BE2C (cell line): ENCODE measurements around the gene CNOT9.

Experiments
- DNase-seq: peaks from one replicate; pipeline ENCODE4 v3.0.0-alpha.2; 2020
- H3K27me3 ChIP-seq: fragments of 250-450 bp; sonication (Bioruptor Pico); 2 replicates; pipeline ENCODE4 v1.5.1; 2020; ENCODE audit warnings: mild to moderate bottlenecking
- H3K36me3 ChIP-seq: fragments of 250-450 bp; sonication (Bioruptor Pico); 2 replicates; pipeline ENCODE4 v1.5.1; 2020; ENCODE audit warnings: mild to moderate bottlenecking
- H3K4me1 ChIP-seq: fragments of 250-450 bp; sonication (Bioruptor Pico); 2 replicates; pipeline ENCODE4 v1.5.1; 2020
- H3K4me3 ChIP-seq: 2 replicates; pipeline ENCODE4 v1.5.1; 2011; ENCODE audit warnings: low read depth, low read length
- H3K9me3 ChIP-seq: fragments of 250-450 bp; sonication (Bioruptor Pico); 2 replicates; pipeline ENCODE4 v1.5.1; 2020
- CTCF ChIP-seq: IDR thresholded peaks from 2 replicates; pipeline ENCODE4 v1.5.1; 2012; ENCODE audit warnings: mild to moderate bottlenecking, low read depth, low read length

Gene CNOT9

GRCh38 chr2:218583983-218584850 is 15.6 kb downstream of the CNOT9 start:
- no peaks in the 10 kb centered on the region for H3K27me3 ChIP-seq
- peak; percentile 35 for DNase-seq
- H3K9me3 ChIP-seq, result no peaks in the 10 kb centered on the region
- no peak overlapping the region for H3K4me3 ChIP-seq
- no peaks in the 10 kb centered on the region for H3K4me1 ChIP-seq
- peak; percentile 52 for TF ChIP-seq CTCF
- H3K36me3 ChIP-seq, result peaks cover 67% of the 10 kb centered on the region

GRCh38 chr2:218585541-218585940 is 16.9 kb downstream of the CNOT9 start:
- Histone ChIP-seq H3K36me3 (peaks cover 73% of the 10 kb centered on the region), H3K4me3 (no peak overlapping the region)
- no peak for TF ChIP-seq CTCF

GRCh38 chr2:218605432-218605831 is 36.8 kb downstream of the CNOT9 start:
- TF ChIP-seq CTCF, result no peak

More at GRCh38 chr2:218585541-218585940, 16.9 kb downstream of the CNOT9 start:
- DNase-seq, result no peak
- Histone ChIP-seq H3K27me3 (no peaks in the 10 kb centered on the region), H3K9me3 (no peaks in the 10 kb centered on the region), H3K4me1 (no peaks in the 10 kb centered on the region)

GRCh38 chr2:218607436-218608115 is 38.9 kb downstream of the CNOT9 start, which contains the start of gene PLCD4:
Gene PLCD4 (plus strand): TSS chr2:218607899. CDS start chr2:218615740, 7,841 bp downstream.
- DNase-seq, result peak; percentile 89
- peaks cover 22% of the 10 kb centered on the region for H3K4me1 ChIP-seq

More at GRCh38 chr2:218605432-218605831, 36.8 kb downstream of the CNOT9 start:
- H3K36me3 ChIP-seq, result no peaks in the 10 kb centered on the region
- no peaks in the 10 kb centered on the region for H3K27me3 ChIP-seq
- no peaks in the 10 kb centered on the region for H3K9me3 ChIP-seq
- peaks cover 22% of the 10 kb centered on the region for H3K4me1 ChIP-seq
- peak; percentile 68 for DNase-seq
- no peak overlapping the region for H3K4me3 ChIP-seq

GRCh38 chr2:218615868-218616315 is 47.3 kb downstream of the CNOT9 start:
- TF ChIP-seq CTCF, result no peak
- no peak for DNase-seq
- H3K9me3 ChIP-seq, result no peaks in the 10 kb centered on the region
- no peak overlapping the region for H3K4me3 ChIP-seq
- peaks cover 35% of the 10 kb centered on the region for H3K36me3 ChIP-seq
- H3K4me1 ChIP-seq, result no peaks in the 10 kb centered on the region
- H3K27me3 ChIP-seq, result no peaks in the 10 kb centered on the region

More at GRCh38 chr2:218607436-218608115, 38.9 kb downstream of the CNOT9 start, which contains the start of gene PLCD4:
- H3K9me3 ChIP-seq, result no peaks in the 10 kb centered on the region
- TF ChIP-seq CTCF, result peak; percentile 33; the same call in 1 of the 2 replicates
- peak within 1 kb of the TSS; percentile 73 for H3K4me3 ChIP-seq
- no peaks in the 10 kb centered on the region for H3K27me3 ChIP-seq
- no peaks in the 10 kb centered on the region; the same call in 1 of the 2 replicates for H3K36me3 ChIP-seq
